ENCODE data around the gene TSPAN31.

DNA sequence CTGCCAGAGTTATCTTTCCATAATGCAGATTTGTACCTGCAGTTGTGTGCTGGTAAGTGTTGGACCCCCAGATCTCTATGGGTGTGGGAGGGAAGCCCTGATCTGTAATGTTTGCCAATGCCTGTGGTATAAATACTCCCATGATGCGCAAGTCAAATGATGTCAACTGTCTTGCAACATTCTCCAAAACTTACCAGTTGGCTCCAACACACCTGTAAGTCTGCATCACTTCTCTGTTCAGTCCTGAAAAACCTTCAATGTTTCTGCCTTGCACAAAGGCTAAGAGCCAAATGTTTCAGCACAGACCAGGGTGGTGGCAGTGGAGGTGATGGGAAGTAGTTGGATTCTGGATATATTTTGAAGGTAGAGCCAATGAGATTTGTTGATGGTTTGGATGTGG is 47.8 kb upstream of the TSPAN31 start:
- no peak for TF ChIP-seq JUND (IDR thresholded peaks at IDR 0.05; ENCODE audit: low read length)
- TF ChIP-seq, protein P1, sequence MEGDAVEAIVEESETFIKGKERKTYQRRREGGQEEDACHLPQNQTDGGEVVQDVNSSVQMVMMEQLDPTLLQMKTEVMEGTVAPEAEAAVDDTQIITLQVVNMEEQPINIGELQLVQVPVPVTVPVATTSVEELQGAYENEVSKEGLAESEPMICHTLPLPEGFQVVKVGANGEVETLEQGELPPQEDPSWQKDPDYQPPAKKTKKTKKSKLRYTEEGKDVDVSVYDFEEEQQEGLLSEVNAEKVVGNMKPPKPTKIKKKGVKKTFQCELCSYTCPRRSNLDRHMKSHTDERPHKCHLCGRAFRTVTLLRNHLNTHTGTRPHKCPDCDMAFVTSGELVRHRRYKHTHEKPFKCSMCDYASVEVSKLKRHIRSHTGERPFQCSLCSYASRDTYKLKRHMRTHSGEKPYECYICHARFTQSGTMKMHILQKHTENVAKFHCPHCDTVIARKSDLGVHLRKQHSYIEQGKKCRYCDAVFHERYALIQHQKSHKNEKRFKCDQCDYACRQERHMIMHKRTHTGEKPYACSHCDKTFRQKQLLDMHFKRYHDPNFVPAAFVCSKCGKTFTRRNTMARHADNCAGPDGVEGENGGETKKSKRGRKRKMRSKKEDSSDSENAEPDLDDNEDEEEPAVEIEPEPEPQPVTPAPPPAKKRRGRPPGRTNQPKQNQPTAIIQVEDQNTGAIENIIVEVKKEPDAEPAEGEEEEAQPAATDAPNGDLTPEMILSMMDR (IDR thresholded peaks at IDR 0.05; ENCODE audit: control extremely low read depth in 1 of 3, insufficient read depth in 1 of 3, low read depth in 1 of 3, low read length in 3 of 3): no peak
- TF ChIP-seq BACH1 (IDR thresholded peaks at IDR 0.05; ENCODE audit: low read length): no peak
- TF ChIP-seq EZH2 (IDR thresholded peaks at IDR 0.05; ENCODE audit: low read depth, low read length, severe bottlenecking): no peak
- TF ChIP-seq KDM1A (IDR thresholded peaks at IDR 0.05; ENCODE audit: borderline replicate concordance, low read length): no peak
- no peak for TF ChIP-seq POLR2A (IDR thresholded peaks at IDR 0.05; ENCODE audit: control extremely low read depth in 1 of 2, low read depth in 2 of 2, low read length in 2 of 2)

Measured in H1 (cell line).